Transverse colon (tissue), 4 donors: Measurements from ENCODE around the gene FOXP4.

Experiments used
- CTCF ChIP-seq, 5 experiments: fragments of 200-600 bp in 3 of 5; fragments of 450-650 bp in 2 of 5; sonication (generic) in 3 of 5; IDR thresholded peaks; 1 replicate in 2 of 5; 2 replicates in 3 of 5; pipeline ENCODE4 v1.5.1; 2016 to 2017; ENCODE audit warnings: antibody characterized with exemption in 5 of 5, inconsistent platforms in 3 of 5, mild to moderate bottlenecking in 2 of 5, moderate library complexity in 1 of 5
- EP300 ChIP-seq: sonication (generic); formaldehyde crosslinking; IDR thresholded peaks from one replicate; pipeline ENCODE4 v1.6.1; 2017; ENCODE audit warnings: antibody characterized with exemption, low read depth
- POLR2A ChIP-seq: fragments of 450-650 bp; IDR thresholded peaks from one replicate; pipeline ENCODE4 v1.6.1; 2016; ENCODE audit warnings: antibody characterized with exemption, mild to moderate bottlenecking, moderate library complexity
- POLR2AphosphoS5 ChIP-seq, 3 donors: sonication (generic); formaldehyde crosslinking; IDR thresholded peaks; one replicate each; pipeline ENCODE4 v1.6.1; 2016; ENCODE audit warnings: antibody characterized with exemption in 3 of 3

DNA sequence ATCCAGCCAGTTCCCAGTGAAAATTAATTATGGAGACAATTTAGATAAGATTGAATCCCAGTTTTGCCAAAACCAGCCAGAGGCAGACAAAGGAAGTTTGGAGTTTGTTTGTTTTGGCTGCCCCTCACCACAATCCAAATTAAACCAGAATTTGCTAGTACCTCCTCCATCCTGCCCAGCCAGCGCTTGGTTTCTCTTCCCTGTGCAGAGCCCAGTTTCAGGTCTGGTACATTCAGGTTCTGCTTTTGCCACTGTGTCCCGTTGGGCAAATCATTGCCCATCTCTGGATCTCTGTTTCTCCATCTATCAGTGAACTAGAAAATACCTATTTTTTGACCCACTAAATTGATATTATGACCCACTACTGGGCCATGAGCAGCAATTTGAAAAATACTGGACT lies 26.4 kb downstream of the FOXP4 start:
- TF ChIP-seq CTCF (IDR thresholded peaks at IDR 0.05): no peak
- TF ChIP-seq POLR2AphosphoS5 (IDR thresholded peaks at IDR 0.05): no peak
- TF ChIP-seq EP300: no peak
- no peak for TF ChIP-seq POLR2A
